HFFc6 (cell line): ENCODE measurements around the gene PRKAR1B. TPM values are rescaled to one million over a fixed set of nuclear protein-coding genes. Genes with fewer than 3 reads are reported as not detected.
A peak's percentile ranks its signal among the peaks of the same experiment; 100 is the strongest.

Source experiments
- DNase-seq: peaks from one replicate; pipeline ENCODE4 v3.0.0-alpha.2; 2018
- H3K27ac Mint-ChIP-seq: 2 replicates; pipeline ENCODE4 v1.8.0; 2020; ENCODE audit warnings: mild to moderate bottlenecking, mixed read lengths
- H3K27me3 Mint-ChIP-seq: 2 replicates; pipeline ENCODE4 v1.8.0; 2021; ENCODE audit warnings: mild to moderate bottlenecking, moderate library complexity, mixed read lengths; ENCODE audit not compliant: insufficient read depth
- H3K36me3 Mint-ChIP-seq: 2 replicates; pipeline ENCODE4 v1.8.0; 2021; ENCODE audit warnings: low read depth, mixed read lengths
- H3K4me1 Mint-ChIP-seq: 2 replicates; pipeline ENCODE4 v1.8.0; 2020; ENCODE audit warnings: low read depth, mixed read lengths
- H3K4me3 Mint-ChIP-seq: 2 replicates; pipeline ENCODE4 v1.8.0; 2020; ENCODE audit warnings: mild to moderate bottlenecking, moderate library complexity, mixed read lengths
- H3K9me3 Mint-ChIP-seq: 2 replicates; pipeline ENCODE4 v1.8.0; 2020; ENCODE audit warnings: mild to moderate bottlenecking, mixed read lengths
- CTCF ChIP-seq: fragments of 200-600 bp; sonication (generic); IDR thresholded peaks from 2 replicates; pipeline ENCODE4 v1.5.0; 2021; ENCODE audit warnings: antibody characterized with exemption, mild to moderate bottlenecking
- total RNA-seq, 6 experiments: library from RNA; stranded (reverse); fragmentation: NEBNext Ultra II Directional; extraction: Animal tissue kit (Norgen Biotek cat#: 25700); gene quantifications; 2 replicates in 1 of 6; 3 replicates in 5 of 6; pipeline ENCODE4 v1.2.3, GENCODE V29; 2021

PRKAR1B gene
- total RNA-seq, 6 experiments from 2014 or later: 15.5 to 22.7 (median 17.1) TPM

GRCh38 chr7:521221-522070 lies 205.6 kb downstream of the PRKAR1B start:
- Mint-ChIP-seq H3K4me3 (peak overlapping the region; percentile 43), H3K27me3 (peaks cover 4% of the 10 kb centered on the region), H3K9me3 (no peaks in the 10 kb centered on the region), H3K4me1 (peaks cover 2% of the 10 kb centered on the region), H3K27ac (peak overlapping the region; percentile 69), H3K36me3 (no peaks in the 10 kb centered on the region)
- no peak for TF ChIP-seq CTCF
- DNase-seq: peak; percentile 63

- H3K4me1 Mint-ChIP-seq: peaks cover 10% of the 10 kb centered on the region
- H3K36me3 Mint-ChIP-seq: no peaks in the 10 kb centered on the region
- DNase-seq: no peak
- H3K9me3 Mint-ChIP-seq: no peaks in the 10 kb centered on the region
- no peak overlapping the region for H3K27ac Mint-ChIP-seq
- no peak overlapping the region for H3K4me3 Mint-ChIP-seq
- TF ChIP-seq CTCF: peak; percentile 22; the same call in 1 of the 2 replicates
- H3K27me3 Mint-ChIP-seq: peaks cover 4% of the 10 kb centered on the region
Observed at GRCh38 chr7:520503-521161, 206.4 kb downstream of the PRKAR1B start.

GRCh38 chr7:519484-520390 lies 207.3 kb downstream of the PRKAR1B start, which contains the start of gene PDGFA:
Gene PDGFA (minus strand): TSS chr7:519846. CDS start chr7:519001, 845 bp downstream.
- H3K4me3 Mint-ChIP-seq: peak within 1 kb of the TSS; percentile 89
- H3K27ac Mint-ChIP-seq: no peak within 1 kb of the TSS; the same call in 1 of the 2 replicates
- peaks cover 4% of the 10 kb centered on the region for H3K27me3 Mint-ChIP-seq
- no peaks in the 10 kb centered on the region for H3K36me3 Mint-ChIP-seq
- peak; percentile 40 for TF ChIP-seq CTCF
- H3K4me1 Mint-ChIP-seq: peaks cover 15% of the 10 kb centered on the region
- no peaks in the 10 kb centered on the region for H3K9me3 Mint-ChIP-seq
- DNase-seq: peak; percentile 35

DNA sequence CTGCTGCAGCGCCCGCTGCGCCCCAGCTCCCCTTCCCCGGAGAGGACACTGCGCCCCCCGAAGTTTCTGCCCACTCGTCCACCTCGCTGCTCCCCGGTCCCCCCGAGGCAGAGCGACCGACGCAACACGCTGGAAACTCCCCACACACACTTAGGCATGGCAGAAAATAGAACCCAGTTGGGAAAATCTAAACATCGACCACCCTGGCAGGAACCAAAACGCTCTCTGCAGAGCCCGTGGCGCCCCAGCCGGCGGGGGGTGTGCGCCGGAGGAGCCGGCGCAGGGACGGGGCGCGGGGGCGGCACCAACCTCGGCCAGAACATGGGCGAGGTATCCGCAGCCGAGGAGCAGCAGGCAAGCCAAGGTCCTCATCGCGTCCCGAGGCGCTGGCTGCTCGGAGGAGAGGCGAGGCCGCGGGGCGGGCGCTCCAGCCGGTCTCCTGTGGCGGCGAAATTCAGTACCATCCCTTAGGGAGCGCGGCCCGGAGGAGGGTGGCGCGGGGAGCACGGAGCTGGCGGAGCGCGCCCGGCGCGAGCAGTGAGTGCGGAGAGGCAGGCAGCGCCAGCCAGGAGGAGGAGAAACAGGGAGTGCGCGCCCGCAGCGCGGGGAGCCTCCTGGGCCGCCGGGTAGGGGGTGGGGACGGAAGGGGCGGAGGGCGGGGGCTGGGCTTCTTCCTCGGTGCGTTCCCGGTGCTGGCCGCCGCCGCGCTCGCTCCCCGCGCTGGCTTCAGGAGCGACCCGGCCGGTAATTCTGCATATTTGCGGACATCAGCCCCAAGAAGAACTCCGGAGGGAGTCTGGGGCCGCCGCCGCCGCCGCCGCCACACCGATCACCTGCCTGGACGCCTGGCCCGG lies 208.2 kb downstream of the PRKAR1B start:
- Mint-ChIP-seq H3K36me3 (peaks cover 3% of the 10 kb centered on the region), H3K27me3 (peaks cover 4% of the 10 kb centered on the region), H3K27ac (no peak overlapping the region; the same call in 1 of the 2 replicates)

More for the DNA sequence above, 208.2 kb downstream of the PRKAR1B start:
- Mint-ChIP-seq H3K4me1 (peaks cover 20% of the 10 kb centered on the region), H3K9me3 (no peaks in the 10 kb centered on the region), H3K4me3 (peak overlapping the region; percentile 89)
- TF ChIP-seq CTCF: peak; percentile 20
- peak; percentile 66 for DNase-seq
